MCF 10A (cell line): ENCODE data around the gene PDILT. TPM values are rescaled to one million over a fixed set of nuclear protein-coding genes. Genes with fewer than 3 reads are reported as not detected.
A peak's percentile ranks its signal among the peaks of the same experiment; 100 is the strongest.

Experiments
- BruUV-seq: library from RNA; stranded (reverse); fragments of 400-500 nt; replicated peaks from 2 replicates; lab custom pipeline; 2021; lab: Mats Ljungman, UMichigan
- CTCF ChIA-PET: fragments of 300-600 bp; sonication (Branson Sonifier 250); formaldehyde crosslinking; extraction: SDS; loops from one replicate; lab custom pipeline; 2021; ENCODE audit warnings: antibody characterized with exemption, inconsistent platforms; lab: Yijun Ruan, JAX
- POLR2A ChIA-PET: fragments of 300-600, 350-650 bp; sonication (Branson Sonifier 250); formaldehyde crosslinking; extraction: SDS; loops from one replicate; lab custom pipeline; 2020; ENCODE audit warnings: antibody characterized with exemption, inconsistent platforms; lab: Yijun Ruan, JAX
- DNase-seq: peaks from one replicate; pipeline ENCODE4 v3.0.0-alpha.2; 2018; ENCODE audit not compliant: unreplicated experiment
- H3K27ac Mint-ChIP-seq: one replicate; pipeline ENCODE4 v1.8.0; 2022; ENCODE audit warnings: mild to moderate bottlenecking, low read depth, mixed read lengths; ENCODE audit not compliant: unreplicated experiment
- H3K27me3 Mint-ChIP-seq: one replicate; pipeline ENCODE4 v1.8.0; 2022; ENCODE audit warnings: mixed read lengths; ENCODE audit not compliant: insufficient read depth, unreplicated experiment
- H3K36me3 Mint-ChIP-seq: one replicate; pipeline ENCODE4 v1.8.0; 2022; ENCODE audit warnings: mild to moderate bottlenecking, moderate library complexity, mixed read lengths; ENCODE audit not compliant: insufficient read depth, unreplicated experiment
- H3K4me1 Mint-ChIP-seq: one replicate; pipeline ENCODE4 v1.8.0; 2022; ENCODE audit warnings: mixed read lengths; ENCODE audit not compliant: insufficient read depth, unreplicated experiment
- H3K4me3 Mint-ChIP-seq: one replicate; pipeline ENCODE4 v1.8.0; 2022; ENCODE audit warnings: mild to moderate bottlenecking, moderate library complexity, mixed read lengths; ENCODE audit not compliant: unreplicated experiment
- H3K9me3 Mint-ChIP-seq: one replicate; pipeline ENCODE4 v1.8.0; 2022; ENCODE audit warnings: mixed read lengths; ENCODE audit not compliant: unreplicated experiment
- intact Hi-C: fragments of 100-400 bp; cut with micrococcal nuclease; formaldehyde crosslinking; loops from 2 replicates; pipeline ENCODE4 v1.14.1; 2022
- total RNA-seq: library from RNA; stranded (reverse); gene quantifications from 2 replicates; pipeline ENCODE4 v1.2.3, GENCODE V29; 2022
- TF ChIP-seq, protein P1 (sequence below): fragments of 200-600 bp; IDR thresholded peaks from one replicate; pipeline ENCODE4 v1.8.0; 2022; ENCODE audit warnings: antibody characterized with exemption, mild to moderate bottlenecking; ENCODE audit not compliant: unreplicated experiment

Gene PDILT
- total RNA-seq, 1 experiment from 2014 or later: not detected

DNA sequence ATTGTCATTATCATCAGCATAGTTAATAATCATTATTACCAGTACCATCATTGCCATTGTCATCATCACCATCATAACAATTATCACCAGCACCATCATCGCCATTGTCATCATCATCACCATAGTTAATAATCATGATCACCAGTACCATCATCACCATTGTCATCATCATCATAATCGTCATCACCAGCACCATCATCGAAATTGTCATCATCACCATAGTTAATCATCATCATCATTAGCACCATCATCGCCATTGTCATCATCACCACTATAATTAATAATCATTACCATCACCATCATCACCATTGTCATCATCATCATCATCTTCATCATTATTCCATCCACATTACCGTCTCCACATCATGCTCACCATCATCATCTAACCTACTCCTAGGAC lies 13.5 kb downstream of the PDILT start:
- Mint-ChIP-seq H3K4me1 (peaks cover 9% of the 10 kb centered on the region), H3K4me3 (no peak overlapping the region), H3K27me3 (peaks cover 11% of the 10 kb centered on the region), H3K36me3 (no peaks in the 10 kb centered on the region), H3K9me3 (no peaks in the 10 kb centered on the region), H3K27ac (no peak overlapping the region)
- POLR2A ChIA-PET: no interaction called here
- DNase-seq: no peak
- CTCF ChIA-PET: no interaction called here
- intact Hi-C loops: no loop called here
- BruUV-seq: no TSS peak
- TF ChIP-seq, protein P1, sequence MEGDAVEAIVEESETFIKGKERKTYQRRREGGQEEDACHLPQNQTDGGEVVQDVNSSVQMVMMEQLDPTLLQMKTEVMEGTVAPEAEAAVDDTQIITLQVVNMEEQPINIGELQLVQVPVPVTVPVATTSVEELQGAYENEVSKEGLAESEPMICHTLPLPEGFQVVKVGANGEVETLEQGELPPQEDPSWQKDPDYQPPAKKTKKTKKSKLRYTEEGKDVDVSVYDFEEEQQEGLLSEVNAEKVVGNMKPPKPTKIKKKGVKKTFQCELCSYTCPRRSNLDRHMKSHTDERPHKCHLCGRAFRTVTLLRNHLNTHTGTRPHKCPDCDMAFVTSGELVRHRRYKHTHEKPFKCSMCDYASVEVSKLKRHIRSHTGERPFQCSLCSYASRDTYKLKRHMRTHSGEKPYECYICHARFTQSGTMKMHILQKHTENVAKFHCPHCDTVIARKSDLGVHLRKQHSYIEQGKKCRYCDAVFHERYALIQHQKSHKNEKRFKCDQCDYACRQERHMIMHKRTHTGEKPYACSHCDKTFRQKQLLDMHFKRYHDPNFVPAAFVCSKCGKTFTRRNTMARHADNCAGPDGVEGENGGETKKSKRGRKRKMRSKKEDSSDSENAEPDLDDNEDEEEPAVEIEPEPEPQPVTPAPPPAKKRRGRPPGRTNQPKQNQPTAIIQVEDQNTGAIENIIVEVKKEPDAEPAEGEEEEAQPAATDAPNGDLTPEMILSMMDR: no peak

DNA sequence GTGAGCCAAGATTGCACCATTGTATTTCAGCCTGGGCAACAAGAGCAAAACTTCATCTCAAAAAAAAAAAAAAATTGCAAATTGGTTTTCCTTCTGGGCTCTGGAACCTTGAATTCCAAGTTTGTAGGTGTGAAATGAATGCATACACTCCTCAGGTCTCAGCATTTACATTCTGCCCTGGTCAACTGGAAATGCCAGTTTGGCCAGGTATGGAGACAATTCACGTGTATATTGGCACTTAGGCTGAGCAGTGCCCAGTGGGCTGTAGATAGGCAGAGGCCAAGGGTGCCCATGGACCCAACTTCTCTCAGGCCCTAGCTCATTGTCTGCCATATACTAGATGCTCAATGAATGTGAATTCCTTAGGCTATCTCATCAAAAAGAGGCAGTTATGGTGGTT lies 15.7 kb downstream of the PDILT start:
- intact Hi-C loops: loop anchor here (5.0 to 10.0 kb wide), 2 partner anchors 318 to 784 kb away; no protein-coding TSS in a partner anchor
- H3K4me1 Mint-ChIP-seq: peaks cover 6% of the 10 kb centered on the region

DNA sequence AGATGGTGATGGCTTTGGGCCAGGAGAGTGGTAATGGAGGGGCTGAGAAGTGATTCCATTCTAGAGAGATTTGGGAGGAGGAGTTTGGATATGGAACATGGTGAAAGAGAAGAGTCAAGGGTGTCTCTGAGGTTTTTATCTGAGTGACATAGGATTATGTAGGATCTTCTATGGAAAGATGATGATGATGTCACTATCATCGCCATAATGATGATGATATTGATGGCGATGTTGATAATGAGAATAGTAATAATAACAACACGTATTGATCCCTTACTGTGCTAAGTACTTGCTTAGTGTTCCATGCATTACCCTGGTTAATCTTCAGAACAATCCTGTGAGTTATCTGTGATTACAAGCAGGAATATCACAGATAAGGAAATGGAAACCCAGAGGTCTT lies 16.6 kb downstream of the PDILT start:
- TF ChIP-seq, protein P1: no peak
- ChIA-PET CTCF (interaction anchor here (0.6 to 18.4 kb wide), 6 partner anchors 9 to 483 kb away, joined by 3 to 537 read pairs (median 4); no protein-coding TSS in a partner anchor), POLR2A (interaction anchor here (0.7 kb wide), 1 partner anchor 53 kb away, joined by 4 read pairs; no protein-coding TSS in a partner anchor)
- Mint-ChIP-seq H3K4me1 (no peaks in the 10 kb centered on the region), H3K9me3 (no peaks in the 10 kb centered on the region), H3K4me3 (no peak overlapping the region), H3K27ac (no peak overlapping the region), H3K36me3 (no peaks in the 10 kb centered on the region), H3K27me3 (peaks cover 11% of the 10 kb centered on the region)
- BruUV-seq: no TSS peak
- DNase-seq: no peak
- intact Hi-C loops: loop anchor here (5.0 to 10.0 kb wide), 2 partner anchors 319 to 783 kb away; no protein-coding TSS in a partner anchor

More for the DNA sequence above, 15.7 kb downstream of the PDILT start:
- H3K27ac Mint-ChIP-seq: no peak overlapping the region
- TF ChIP-seq, protein P1: no peak
- H3K4me3 Mint-ChIP-seq: no peak overlapping the region
- DNase-seq: no peak
- POLR2A ChIA-PET: interaction anchor here (0.7 kb wide), 1 partner anchor 54 kb away, joined by 4 read pairs; no protein-coding TSS in a partner anchor
- BruUV-seq: no TSS peak
- CTCF ChIA-PET: interaction anchor here (0.7 to 18.4 kb wide), 4 partner anchors 8 to 484 kb away, joined by 3 to 537 read pairs (median 4); no protein-coding TSS in a partner anchor
- H3K27me3 Mint-ChIP-seq: peaks cover 11% of the 10 kb centered on the region
- H3K9me3 Mint-ChIP-seq: no peaks in the 10 kb centered on the region
- H3K36me3 Mint-ChIP-seq: no peaks in the 10 kb centered on the region

DNA sequence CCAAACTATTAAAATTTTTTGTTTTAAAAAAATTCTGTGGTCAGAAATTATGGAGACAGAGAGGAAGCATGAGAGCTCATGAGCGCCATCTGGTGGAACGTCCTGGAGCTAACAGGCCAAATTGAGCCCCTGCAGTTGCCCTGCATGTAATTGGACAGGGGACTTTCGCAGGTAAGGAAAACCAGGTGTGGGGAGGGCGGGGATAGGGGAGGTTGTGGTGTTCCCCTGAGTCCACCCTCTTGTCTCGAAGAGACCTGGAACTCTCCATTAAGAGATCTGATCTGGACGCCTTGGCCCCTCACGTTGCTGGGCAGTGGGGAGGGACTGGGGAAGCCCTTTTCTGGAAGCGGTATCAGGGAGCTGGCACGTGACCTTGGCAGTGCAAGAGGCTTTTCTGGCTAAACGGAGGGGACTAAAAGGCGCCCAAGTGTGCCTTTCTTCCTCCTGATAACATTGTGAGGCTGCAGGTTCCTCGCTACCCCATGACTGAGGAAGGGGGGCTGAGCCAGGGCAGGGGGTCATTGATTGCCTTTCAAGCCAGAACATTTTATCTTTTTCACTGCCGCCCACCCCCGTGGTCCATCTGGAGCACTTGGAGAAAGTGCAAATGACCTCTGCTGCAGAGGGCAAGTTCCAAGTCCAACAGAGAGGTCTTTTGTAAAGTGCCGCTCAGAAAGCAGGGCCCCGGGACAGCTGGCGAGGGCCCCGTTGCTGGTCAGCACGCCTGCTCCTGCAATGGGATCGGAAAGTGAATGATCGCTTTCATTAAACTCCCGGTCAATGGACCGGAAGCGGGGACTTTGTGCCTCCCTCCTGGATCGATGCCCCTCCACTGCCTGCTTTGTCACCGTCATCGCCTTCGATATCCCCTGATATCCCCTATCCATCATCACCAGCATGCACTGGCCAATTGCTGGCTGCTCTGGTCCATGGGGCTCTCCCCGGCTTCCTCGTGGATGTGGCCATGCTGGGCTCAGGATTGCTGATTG lies 18.4 kb downstream of the PDILT start:
- TF ChIP-seq, protein P1: peak; percentile 84
- Mint-ChIP-seq H3K9me3 (no peaks in the 10 kb centered on the region), H3K36me3 (no peaks in the 10 kb centered on the region), H3K27ac (no peak overlapping the region), H3K4me3 (no peak overlapping the region), H3K27me3 (peaks cover 11% of the 10 kb centered on the region), H3K4me1 (no peaks in the 10 kb centered on the region)
- POLR2A ChIA-PET: interaction anchor here (0.6 to 1.6 kb wide), 2 partner anchors 10 to 479 kb away, joined by 3 read pairs; no protein-coding TSS in a partner anchor
- no TSS peak for BruUV-seq
- CTCF ChIA-PET: interaction anchor here (0.5 to 18.4 kb wide), 37 partner anchors 9 to 1257 kb away, joined by 3 to 537 read pairs (median 3); partner anchors contain the start of genes ACSM5 and PDILT
- peak; percentile 52 for DNase-seq
- intact Hi-C loops: loop anchor here (1.0 to 10.0 kb wide), 3 partner anchors 86 to 781 kb away; no protein-coding TSS in a partner anchor
